ENCODE data around the gene ARHGAP42.

The ARHGAP42 gene

GRCh38 chr11:100918551-100919500, 231.7 kb downstream of the ARHGAP42 start:
- no peak for DNase-seq (ENCODE audit: low read depth)

GRCh38 chr11:100920593-100920992, 233.5 kb downstream of the ARHGAP42 start:
- no peak for DNase-seq (ENCODE audit: low read depth)

- DNase-seq (ENCODE audit: low read depth), result no peak
Measured at GRCh38 chr11:100922121-100922520, 235.0 kb downstream of the ARHGAP42 start.

- DNase-seq (ENCODE audit: low read depth), result no peak
Measured at GRCh38 chr11:100923555-100923954, 236.5 kb downstream of the ARHGAP42 start.

- DNase-seq (ENCODE audit: low read depth), result no peak
Measured at GRCh38 chr11:100925935-100926334, 238.8 kb downstream of the ARHGAP42 start.

GRCh38 chr11:100927579-100927978, 240.5 kb downstream of the ARHGAP42 start:
- no peak for DNase-seq (ENCODE audit: low read depth)

GRCh38 chr11:100928426-100928825, 241.3 kb downstream of the ARHGAP42 start:
- DNase-seq (ENCODE audit: low read depth), result no peak

GRCh38 chr11:100929377-100929776, 242.3 kb downstream of the ARHGAP42 start:
- no peak for DNase-seq (ENCODE audit: low read depth)

- DNase-seq (ENCODE audit: low read depth), result no peak
Measured at GRCh38 chr11:100930185-100930778, 243.2 kb downstream of the ARHGAP42 start.

GRCh38 chr11:100932474-100933100, 245.5 kb downstream of the ARHGAP42 start:
- DNase-seq (ENCODE audit: low read depth), result no peak

GRCh38 chr11:100936781-100937180, 249.7 kb downstream of the ARHGAP42 start:
- DNase-seq (ENCODE audit: low read depth), result no peak

GRCh38 chr11:100939571-100939970, 252.5 kb downstream of the ARHGAP42 start:
- no peak for DNase-seq (ENCODE audit: low read depth)

GRCh38 chr11:100940111-100940510, 253.0 kb downstream of the ARHGAP42 start:
- DNase-seq (ENCODE audit: low read depth), result no peak

- no peak for DNase-seq (ENCODE audit: low read depth)
Measured at GRCh38 chr11:100941033-100941432, 253.9 kb downstream of the ARHGAP42 start.

- DNase-seq (ENCODE audit: low read depth), result no peak
Measured at GRCh38 chr11:100942016-100942415, 254.9 kb downstream of the ARHGAP42 start.

GRCh38 chr11:100948936-100949335, 261.8 kb downstream of the ARHGAP42 start:
- no peak for DNase-seq (ENCODE audit: low read depth)

- DNase-seq (ENCODE audit: low read depth), result no peak
Measured at GRCh38 chr11:100949443-100949842, 262.4 kb downstream of the ARHGAP42 start.

- DNase-seq (ENCODE audit: low read depth), result no peak
Measured at GRCh38 chr11:100955318-100955717, 268.2 kb downstream of the ARHGAP42 start.

GRCh38 chr11:100956351-100956750, 269.3 kb downstream of the ARHGAP42 start:
- DNase-seq (ENCODE audit: low read depth), result no peak

- no peak for DNase-seq (ENCODE audit: low read depth)
Measured at GRCh38 chr11:100957499-100957898, 270.4 kb downstream of the ARHGAP42 start.

- no peak for DNase-seq (ENCODE audit: low read depth)
Measured at GRCh38 chr11:100961633-100962032, 274.5 kb downstream of the ARHGAP42 start.

- DNase-seq (ENCODE audit: low read depth), result no peak
Measured at GRCh38 chr11:100963375-100963774, 276.3 kb downstream of the ARHGAP42 start.

GRCh38 chr11:100964435-100964834, 277.3 kb downstream of the ARHGAP42 start:
- DNase-seq (ENCODE audit: low read depth), result no peak
